GM21381 (cell line): ENCODE data around the gene C2CD2L.
A peak's percentile ranks its signal among the peaks of the same experiment; 100 is the strongest.
"Not testable (repeated sequence)": the region's sequence is repeated elsewhere in the genome, so short reads cannot be mapped to it uniquely, and the experiment has no call there.

ENCODE experiments used
- ATAC-seq: cut with Tn5 transposase; IDR thresholded peaks from one replicate; pipeline ENCODE4 v1.9.1; 2021; ENCODE audit warnings: mild to moderate bottlenecking, moderate library complexity; ENCODE audit not compliant: unreplicated experiment

C2CD2L gene

GRCh38 chr11:119113716-119114115, 6.6 kb downstream of the C2CD2L start:
- no peak for ATAC-seq

GRCh38 chr11:119114351-119114750, 7.2 kb downstream of the C2CD2L start:
- no peak for ATAC-seq

- no peak for ATAC-seq
Observed at GRCh38 chr11:119115484-119116234, 8.5 kb downstream of the C2CD2L start.

- no peak for ATAC-seq
Observed at GRCh38 chr11:119116235-119116594, 9.1 kb downstream of the C2CD2L start.

- no peak for ATAC-seq
Observed at GRCh38 chr11:119116601-119117000, 9.5 kb downstream of the C2CD2L start.

- no peak for ATAC-seq
Observed at GRCh38 chr11:119117004-119117706, 10.0 kb downstream of the C2CD2L start.

- ATAC-seq = no peak
Observed at GRCh38 chr11:119118227-119118626, 11.1 kb downstream of the C2CD2L start.

GRCh38 chr11:119118946-119119345, 11.8 kb downstream of the C2CD2L start:
- ATAC-seq = no peak

GRCh38 chr11:119120639-119121007, 13.5 kb downstream of the C2CD2L start:
- no peak for ATAC-seq

GRCh38 chr11:119121008-119121810, 14.1 kb downstream of the C2CD2L start, which contains the start of gene HINFP:
HINFP (plus strand) TSS chr11:119121580; CDS start chr11:119126945, 5,365 bp downstream.
- peak; percentile 97 for ATAC-seq

- ATAC-seq = peak; percentile 10
Observed at GRCh38 chr11:119121811-119122124, 14.6 kb downstream of the C2CD2L start.

- ATAC-seq = no peak
Observed at GRCh38 chr11:119125821-119126220, 18.7 kb downstream of the C2CD2L start.

- no peak for ATAC-seq
Observed at GRCh38 chr11:119126675-119127268, 19.6 kb downstream of the C2CD2L start.

GRCh38 chr11:119130662-119131061, 23.5 kb downstream of the C2CD2L start:
- ATAC-seq = no peak

- ATAC-seq = no peak
Observed at GRCh38 chr11:119134389-119134978, 27.3 kb downstream of the C2CD2L start.

GRCh38 chr11:119139276-119139675, 32.1 kb downstream of the C2CD2L start:
- ATAC-seq = not testable (repeated sequence)

- ATAC-seq = no peak
Observed at GRCh38 chr11:119144825-119145486, 37.8 kb downstream of the C2CD2L start.

- ATAC-seq = no peak
Observed at GRCh38 chr11:119145551-119145950, 38.4 kb downstream of the C2CD2L start.

- ATAC-seq = no peak
Observed at GRCh38 chr11:119147604-119148333, 40.6 kb downstream of the C2CD2L start.

GRCh38 chr11:119148720-119149017, 41.5 kb downstream of the C2CD2L start:
- no peak for ATAC-seq
